Type B pancreatic cell (in vitro differentiated cells): ENCODE results near the gene PFDN2. TPM values are rescaled to one million over a fixed set of nuclear protein-coding genes. Genes with fewer than 3 reads are reported as not detected.
"Not testable (repeated sequence)": the region's sequence is repeated elsewhere in the genome, so short reads cannot be mapped to it uniquely, and the experiment has no call there.

ENCODE experiments used
- DNase-seq: peaks from one replicate; pipeline ENCODE4 v3.0.0; 2021; ENCODE audit warnings: mixed read lengths; ENCODE audit not compliant: unreplicated experiment; ENCODE audit errors: extremely low spot score
- H3K27ac Mint-ChIP-seq: 2 replicates; pipeline ENCODE4 v1.8.0; 2021; ENCODE audit warnings: mild to moderate bottlenecking, mixed read lengths
- H3K27me3 Mint-ChIP-seq: 2 replicates; pipeline ENCODE4 v1.8.0; 2021; ENCODE audit warnings: mixed read lengths
- H3K36me3 Mint-ChIP-seq: 2 replicates; pipeline ENCODE4 v1.8.0; 2021; ENCODE audit warnings: mixed read lengths
- H3K4me1 Mint-ChIP-seq: one replicate; pipeline ENCODE4 v1.8.0; 2021; ENCODE audit warnings: mixed read lengths; ENCODE audit not compliant: unreplicated experiment
- H3K4me3 Mint-ChIP-seq: 2 replicates; pipeline ENCODE4 v1.8.0; 2021; ENCODE audit warnings: mild to moderate bottlenecking, mixed read lengths
- H3K9me3 Mint-ChIP-seq: 2 replicates; pipeline ENCODE4 v1.8.0; 2021; ENCODE audit warnings: mixed read lengths
- total RNA-seq: library from RNA; stranded (reverse); gene quantifications from 2 replicates; pipeline ENCODE4 v1.2.1, GENCODE V29; 2021; ENCODE audit warnings: low replicate concordance
- TF ChIP-seq, protein P1 (sequence below): fragments of 200-600 bp; sonication (generic); conservative IDR thresholded peaks from 2 replicates; pipeline ENCODE4 v1.5.0; 2021; ENCODE audit warnings: antibody characterized with exemption, mild to moderate bottlenecking

The PFDN2 gene
- total RNA-seq, 1 donor from 2014 or later: 50.9 TPM

DNA sequence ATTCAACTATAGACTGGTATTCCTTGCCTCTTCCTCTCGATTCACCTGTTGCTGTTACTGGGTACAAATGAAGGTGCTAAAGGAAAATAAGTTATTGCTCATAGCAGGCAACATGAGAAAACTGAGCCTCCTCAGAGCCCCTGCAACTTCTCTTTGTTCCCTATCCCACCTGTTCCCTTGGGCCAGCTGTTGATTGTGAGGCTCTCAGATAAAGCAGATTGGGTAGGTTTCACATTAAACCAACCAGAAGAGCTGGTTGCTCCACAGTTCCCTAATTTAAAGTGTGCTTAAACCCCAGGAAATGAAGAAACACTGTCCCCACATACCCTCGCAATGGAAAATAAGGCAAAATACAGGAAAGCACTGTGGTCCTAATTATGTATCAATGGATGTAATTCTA, 9.8 kb upstream of the PFDN2 start:
- Mint-ChIP-seq H3K4me3 (no peak overlapping the region), H3K9me3 (no peaks in the 10 kb centered on the region), H3K36me3 (peaks cover 37% of the 10 kb centered on the region), H3K4me1 (peaks cover 22% of the 10 kb centered on the region), H3K27ac (no peak overlapping the region), H3K27me3 (no peaks in the 10 kb centered on the region)
- no peak for DNase-seq
- TF ChIP-seq, protein P1, sequence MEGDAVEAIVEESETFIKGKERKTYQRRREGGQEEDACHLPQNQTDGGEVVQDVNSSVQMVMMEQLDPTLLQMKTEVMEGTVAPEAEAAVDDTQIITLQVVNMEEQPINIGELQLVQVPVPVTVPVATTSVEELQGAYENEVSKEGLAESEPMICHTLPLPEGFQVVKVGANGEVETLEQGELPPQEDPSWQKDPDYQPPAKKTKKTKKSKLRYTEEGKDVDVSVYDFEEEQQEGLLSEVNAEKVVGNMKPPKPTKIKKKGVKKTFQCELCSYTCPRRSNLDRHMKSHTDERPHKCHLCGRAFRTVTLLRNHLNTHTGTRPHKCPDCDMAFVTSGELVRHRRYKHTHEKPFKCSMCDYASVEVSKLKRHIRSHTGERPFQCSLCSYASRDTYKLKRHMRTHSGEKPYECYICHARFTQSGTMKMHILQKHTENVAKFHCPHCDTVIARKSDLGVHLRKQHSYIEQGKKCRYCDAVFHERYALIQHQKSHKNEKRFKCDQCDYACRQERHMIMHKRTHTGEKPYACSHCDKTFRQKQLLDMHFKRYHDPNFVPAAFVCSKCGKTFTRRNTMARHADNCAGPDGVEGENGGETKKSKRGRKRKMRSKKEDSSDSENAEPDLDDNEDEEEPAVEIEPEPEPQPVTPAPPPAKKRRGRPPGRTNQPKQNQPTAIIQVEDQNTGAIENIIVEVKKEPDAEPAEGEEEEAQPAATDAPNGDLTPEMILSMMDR: no peak

DNA sequence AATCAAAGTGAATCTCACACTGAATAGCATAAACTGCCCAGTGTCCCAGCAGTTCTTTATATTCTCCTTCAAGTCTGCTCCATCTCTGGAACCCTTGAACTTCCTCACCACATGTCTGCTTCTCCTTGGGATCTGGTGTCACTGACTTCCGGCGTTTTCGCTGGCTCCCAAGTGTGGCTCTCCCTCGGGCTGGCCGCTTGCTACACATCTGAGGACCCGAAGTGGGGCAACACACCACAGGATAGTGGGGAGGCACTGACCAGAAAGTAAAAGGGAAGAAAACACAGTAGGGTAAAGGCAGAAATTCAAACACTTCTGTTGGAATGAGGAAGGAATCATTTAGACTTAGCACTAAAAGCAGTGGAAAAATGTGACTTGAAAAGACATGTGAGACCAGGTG, 5.1 kb upstream of the PFDN2 start:
- H3K36me3 Mint-ChIP-seq: peaks cover 41% of the 10 kb centered on the region
- H3K4me3 Mint-ChIP-seq: no peak overlapping the region
- H3K27me3 Mint-ChIP-seq: no peaks in the 10 kb centered on the region
- no peak for DNase-seq
- TF ChIP-seq, protein P1: no peak
- no peak overlapping the region for H3K27ac Mint-ChIP-seq
- H3K4me1 Mint-ChIP-seq: peaks cover 18% of the 10 kb centered on the region
- no peaks in the 10 kb centered on the region for H3K9me3 Mint-ChIP-seq

DNA sequence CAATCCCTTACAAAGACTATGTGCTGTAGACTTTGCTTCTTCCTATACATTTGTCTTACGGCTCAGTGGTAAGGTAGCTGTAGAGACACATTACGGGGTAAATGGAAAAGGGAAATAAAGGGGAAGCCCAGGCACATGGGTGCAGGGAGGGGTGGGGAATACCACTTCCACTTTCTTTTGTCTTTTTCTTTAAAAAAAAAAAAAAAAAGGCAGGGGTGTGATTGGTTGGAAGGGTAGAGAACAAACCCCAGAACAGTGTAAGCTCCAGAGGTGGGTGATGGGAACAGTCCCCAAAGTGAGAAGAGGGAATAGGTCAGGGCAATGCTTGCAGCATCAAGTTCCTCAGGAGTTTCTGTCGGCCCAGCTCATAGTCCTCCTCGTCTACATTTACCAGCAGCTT, 4.0 kb upstream of the PFDN2 start:
- H3K36me3 Mint-ChIP-seq: peaks cover 30% of the 10 kb centered on the region
- H3K27ac Mint-ChIP-seq: no peak overlapping the region
- H3K9me3 Mint-ChIP-seq: no peaks in the 10 kb centered on the region

DNA sequence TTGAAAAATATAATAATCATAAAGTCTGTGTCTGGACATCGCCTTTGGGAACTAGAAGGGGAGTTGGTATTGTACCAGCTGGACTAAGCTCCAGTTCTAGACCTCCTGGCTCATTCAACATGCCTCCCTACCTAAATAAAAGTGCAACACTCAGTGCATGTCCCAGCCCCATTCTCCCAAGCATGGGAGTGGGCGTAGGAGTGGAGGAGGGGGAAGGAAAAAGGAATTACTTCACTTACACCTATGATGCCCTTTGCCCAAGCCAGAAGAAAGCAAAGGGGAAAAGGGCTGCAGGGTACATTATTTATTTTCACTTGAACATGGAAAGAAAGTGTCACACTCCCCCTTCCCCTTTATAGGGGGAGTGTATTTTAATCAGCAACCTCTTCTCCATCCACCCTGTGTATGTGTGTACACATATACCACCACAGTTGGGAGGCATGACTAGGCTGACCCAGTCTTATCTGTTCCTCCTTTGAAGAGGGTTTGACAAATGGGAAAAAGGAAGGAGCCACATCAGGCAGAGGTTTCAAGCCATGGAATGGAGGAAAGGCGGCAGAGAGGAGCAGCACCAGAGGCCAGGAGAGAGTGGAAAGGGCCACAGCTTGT, 3.3 kb upstream of the PFDN2 start:
- no peak for DNase-seq
- TF ChIP-seq, protein P1: no peak
- H3K36me3 Mint-ChIP-seq: peaks cover 26% of the 10 kb centered on the region
- peaks cover 25% of the 10 kb centered on the region for H3K4me1 Mint-ChIP-seq
- H3K27me3 Mint-ChIP-seq: no peaks in the 10 kb centered on the region
- H3K9me3 Mint-ChIP-seq: no peaks in the 10 kb centered on the region
- no peak overlapping the region for H3K4me3 Mint-ChIP-seq
- no peak overlapping the region for H3K27ac Mint-ChIP-seq

More for the DNA sequence above, 4.0 kb upstream of the PFDN2 start:
- peaks cover 21% of the 10 kb centered on the region for H3K4me1 Mint-ChIP-seq
- H3K27me3 Mint-ChIP-seq: no peaks in the 10 kb centered on the region
- DNase-seq: no peak
- TF ChIP-seq, protein P1: no peak
- no peak overlapping the region for H3K4me3 Mint-ChIP-seq

DNA sequence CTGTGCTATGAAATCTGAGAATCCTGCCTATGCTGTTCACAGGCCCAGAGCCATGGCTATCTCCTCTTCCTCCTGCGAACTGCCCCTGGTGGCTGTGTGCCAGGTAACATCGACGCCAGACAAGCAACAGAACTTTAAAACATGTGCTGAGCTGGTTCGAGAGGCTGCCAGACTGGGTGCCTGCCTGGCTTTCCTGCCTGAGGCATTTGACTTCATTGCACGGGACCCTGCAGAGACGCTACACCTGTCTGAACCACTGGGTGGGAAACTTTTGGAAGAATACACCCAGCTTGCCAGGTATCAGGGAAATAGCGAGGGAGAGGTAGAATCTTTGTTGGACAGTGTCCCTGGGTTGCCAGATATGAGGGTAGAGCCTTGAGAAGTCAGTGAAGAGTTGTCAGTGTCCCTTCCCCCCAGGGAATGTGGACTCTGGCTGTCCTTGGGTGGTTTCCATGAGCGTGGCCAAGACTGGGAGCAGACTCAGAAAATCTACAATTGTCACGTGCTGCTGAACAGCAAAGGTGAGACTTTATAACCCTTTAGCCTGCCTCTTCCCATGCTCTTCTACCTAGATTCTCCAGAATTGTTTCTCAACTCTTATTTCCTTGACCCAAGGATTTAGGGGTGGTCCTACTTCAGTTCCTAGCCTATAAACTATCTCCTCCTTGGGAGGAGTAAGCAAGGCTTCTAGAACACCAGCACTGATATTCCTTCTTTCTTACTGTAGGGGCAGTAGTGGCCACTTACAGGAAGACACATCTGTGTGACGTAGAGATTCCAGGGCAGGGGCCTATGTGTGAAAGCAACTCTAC, 1.5 kb upstream of the PFDN2 start:
- Mint-ChIP-seq H3K27ac (peak overlapping the region; percentile 94), H3K4me1 (peaks cover 30% of the 10 kb centered on the region), H3K27me3 (no peaks in the 10 kb centered on the region), H3K9me3 (no peaks in the 10 kb centered on the region), H3K36me3 (peaks cover 24% of the 10 kb centered on the region), H3K4me3 (peak overlapping the region; percentile 95)
- no peak for DNase-seq
- TF ChIP-seq, protein P1: peak; percentile 54

DNA sequence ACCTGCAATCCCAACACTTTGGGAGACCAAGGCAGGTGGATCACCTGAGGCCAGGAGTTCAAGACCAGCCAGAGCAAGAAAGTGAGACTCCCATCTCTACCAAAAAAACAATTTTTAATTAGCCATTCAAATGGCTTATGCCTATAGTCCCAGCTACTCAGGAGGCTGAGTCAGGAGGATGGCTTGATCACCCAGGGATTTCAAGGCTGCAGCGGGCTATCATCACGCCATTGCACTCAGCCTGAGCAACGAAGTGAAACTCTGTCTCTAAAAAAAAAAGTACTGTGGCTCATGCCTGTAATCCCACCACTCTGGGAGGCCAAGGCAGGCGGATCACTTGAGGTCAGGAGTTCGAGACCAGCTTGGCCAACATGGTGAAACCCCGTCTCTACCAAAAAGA, 1.9 kb downstream of the PFDN2 start:
- H3K27me3 Mint-ChIP-seq, H3K9me3 Mint-ChIP-seq, DNase-seq: not testable (repeated sequence)
- Mint-ChIP-seq H3K4me1 (peaks cover 41% of the 10 kb centered on the region), H3K27ac (peak overlapping the region; percentile 17), H3K4me3 (peak overlapping the region; percentile 68), H3K36me3 (peaks cover 13% of the 10 kb centered on the region)
